ENCODE results near the gene HASPIN.

DNA sequence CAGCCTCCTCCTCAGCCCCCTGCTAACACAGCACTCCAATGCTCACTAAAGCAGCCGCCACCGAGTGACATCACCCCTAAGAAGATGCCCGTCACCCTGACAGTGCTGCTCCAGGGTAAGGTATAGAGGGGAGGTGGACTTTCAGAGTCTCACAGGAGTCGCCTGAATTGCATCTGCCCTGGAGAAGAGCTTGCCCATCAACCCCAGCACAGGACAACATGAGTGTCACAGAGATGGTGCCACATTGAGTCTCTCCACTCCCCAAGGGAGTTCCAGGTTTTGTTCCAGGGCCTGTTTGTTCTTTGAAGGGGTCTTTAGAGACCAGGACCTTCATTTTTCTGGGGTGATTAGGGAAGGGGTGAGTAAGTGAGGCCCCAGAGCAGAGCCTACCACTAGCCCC lies 25.6 kb upstream of the HASPIN start:
- no peak for TF ChIP-seq POLR2AphosphoS5 (IDR thresholded peaks at IDR 0.05; ENCODE audit: low read depth, low read length)
- no peak for TF ChIP-seq POLR2A (IDR thresholded peaks at IDR 0.05; ENCODE audit: low read depth, low read length)
- TF ChIP-seq POU2F2 (IDR thresholded peaks at IDR 0.05; ENCODE audit: low read depth, low read length) = no peak
- TF ChIP-seq TAF1 (IDR thresholded peaks at IDR 0.05; ENCODE audit: low read depth, low read length) = no peak
- no peak for TF ChIP-seq PAX5 (IDR thresholded peaks at IDR 0.05; ENCODE audit: insufficient read depth, low read length, severe bottlenecking)
